Measurements from ENCODE around the gene KRT8.
"Not testable (repeated sequence)": the region's sequence is repeated elsewhere in the genome, so short reads cannot be mapped to it uniquely, and the experiment has no call there.

Gene KRT8

DNA sequence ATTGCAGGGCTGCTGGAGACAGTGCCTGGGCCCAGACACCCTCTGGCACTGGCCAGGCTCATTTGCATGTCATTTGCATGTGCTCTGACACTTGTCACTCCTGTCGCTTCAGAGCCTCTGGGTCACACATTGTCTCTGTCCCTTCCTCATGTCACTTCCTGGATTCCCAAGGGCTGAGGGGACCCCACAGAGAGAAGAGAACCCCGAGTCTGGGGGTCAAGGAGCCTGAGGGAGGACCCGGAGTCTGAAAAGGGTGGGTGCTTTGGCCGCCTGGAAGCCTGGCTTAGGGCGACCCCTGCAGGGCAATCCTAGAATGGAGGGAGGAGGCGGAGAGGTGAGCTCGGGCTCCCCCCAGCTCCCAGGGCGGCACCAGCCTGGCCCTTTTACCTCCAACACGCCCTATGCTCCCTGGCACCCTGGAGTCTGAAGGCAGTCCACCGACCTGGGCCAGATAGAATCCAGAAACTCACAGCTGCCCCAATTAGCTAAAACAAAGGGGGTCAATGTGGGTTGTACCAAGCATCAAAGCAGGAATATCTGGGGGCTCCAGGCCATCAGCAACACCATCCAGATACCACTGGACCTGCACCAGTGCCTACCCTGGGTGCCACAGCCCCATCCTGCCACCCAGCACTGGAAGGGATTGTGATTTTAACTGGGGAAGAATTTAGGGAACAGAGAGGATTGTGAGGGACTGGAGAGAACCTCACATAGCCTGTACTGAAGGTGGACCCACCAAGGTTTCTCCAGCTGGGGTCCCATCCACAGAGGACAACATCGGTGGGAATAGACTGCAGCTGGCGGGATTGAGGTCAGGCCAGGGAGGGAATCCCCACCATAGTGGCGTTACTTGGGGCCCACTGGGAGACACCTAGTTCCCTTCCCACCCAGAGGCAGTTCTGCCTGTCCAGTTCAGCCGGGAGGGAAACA, 34.2 kb downstream of the KRT8 start:
- H3K9me3 ChIP-seq (ENCODE audit: low read length), result no peaks in the 10 kb centered on the region
- H3K36me3 ChIP-seq (ENCODE audit: insufficient read depth, low read length), result no peaks in the 10 kb centered on the region
- no peak overlapping the region for H2AFZ ChIP-seq (ENCODE audit: low read depth, low read length)
- H3K4me3 ChIP-seq (ENCODE audit: low read length), result no peak overlapping the region
- no peaks in the 10 kb centered on the region for H3K4me1 ChIP-seq (ENCODE audit: insufficient read depth, low read length)
- peaks cover 37% of the 10 kb centered on the region for H3K27me3 ChIP-seq (ENCODE audit: insufficient read depth, low read length)

DNA sequence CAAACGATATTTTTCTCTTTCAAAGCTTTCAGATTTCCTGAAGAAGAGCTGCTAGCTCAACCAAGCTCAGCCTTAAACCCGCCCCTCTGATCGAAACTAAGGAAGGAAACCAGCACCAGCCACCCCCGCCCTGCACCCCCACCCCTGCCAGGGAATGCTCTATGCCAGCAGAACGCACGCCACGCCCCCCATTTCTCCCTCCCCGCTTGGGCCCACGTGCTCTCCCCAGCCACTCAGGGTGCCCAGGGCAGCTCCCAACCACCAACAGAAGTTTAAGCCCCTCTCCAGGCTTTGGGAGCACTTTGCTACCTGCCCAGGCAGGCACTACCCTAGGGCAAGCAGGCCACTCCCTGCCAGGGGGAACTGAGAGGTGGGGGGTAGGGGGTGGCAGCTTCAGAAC, 37.2 kb downstream of the KRT8 start:
- Histone ChIP-seq H3K27me3 (ENCODE audit: insufficient read depth, low read length) (peaks cover 8% of the 10 kb centered on the region), H2AFZ (ENCODE audit: low read depth, low read length) (no peak overlapping the region), H3K9me3 (ENCODE audit: low read length) (no peaks in the 10 kb centered on the region), H3K4me3 (ENCODE audit: low read length) (no peak overlapping the region), H3K36me3 (ENCODE audit: insufficient read depth, low read length) (no peaks in the 10 kb centered on the region), H3K4me1 (ENCODE audit: insufficient read depth, low read length) (no peaks in the 10 kb centered on the region)

DNA sequence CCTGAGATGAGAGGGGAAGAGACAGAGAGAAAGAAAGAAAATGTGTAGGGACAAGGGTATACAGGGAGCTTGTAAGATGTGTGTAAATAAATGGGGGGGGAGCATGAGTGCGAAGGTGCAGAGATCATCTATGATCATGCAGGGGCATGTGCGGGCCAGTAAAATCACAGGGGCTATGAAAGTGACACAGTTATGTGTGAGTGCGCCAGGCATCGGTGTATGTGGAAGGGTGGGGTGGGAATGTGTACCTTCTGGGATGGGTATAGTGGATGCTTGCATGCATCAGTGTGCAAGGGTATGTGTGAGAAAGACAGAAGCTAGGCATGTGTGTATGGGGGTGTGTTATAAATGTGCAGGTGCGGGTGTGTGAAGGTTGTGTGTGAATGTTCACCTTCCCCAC, 37.7 kb downstream of the KRT8 start:
- no peak overlapping the region for H2AFZ ChIP-seq (ENCODE audit: low read depth, low read length)
- H3K36me3 ChIP-seq (ENCODE audit: insufficient read depth, low read length), result no peaks in the 10 kb centered on the region
- no peaks in the 10 kb centered on the region for H3K9me3 ChIP-seq (ENCODE audit: low read length)
- H3K4me3 ChIP-seq (ENCODE audit: low read length), result no peak overlapping the region
- no peaks in the 10 kb centered on the region for H3K4me1 ChIP-seq (ENCODE audit: insufficient read depth, low read length)
- H3K27me3 ChIP-seq (ENCODE audit: insufficient read depth, low read length), result peaks cover 3% of the 10 kb centered on the region

DNA sequence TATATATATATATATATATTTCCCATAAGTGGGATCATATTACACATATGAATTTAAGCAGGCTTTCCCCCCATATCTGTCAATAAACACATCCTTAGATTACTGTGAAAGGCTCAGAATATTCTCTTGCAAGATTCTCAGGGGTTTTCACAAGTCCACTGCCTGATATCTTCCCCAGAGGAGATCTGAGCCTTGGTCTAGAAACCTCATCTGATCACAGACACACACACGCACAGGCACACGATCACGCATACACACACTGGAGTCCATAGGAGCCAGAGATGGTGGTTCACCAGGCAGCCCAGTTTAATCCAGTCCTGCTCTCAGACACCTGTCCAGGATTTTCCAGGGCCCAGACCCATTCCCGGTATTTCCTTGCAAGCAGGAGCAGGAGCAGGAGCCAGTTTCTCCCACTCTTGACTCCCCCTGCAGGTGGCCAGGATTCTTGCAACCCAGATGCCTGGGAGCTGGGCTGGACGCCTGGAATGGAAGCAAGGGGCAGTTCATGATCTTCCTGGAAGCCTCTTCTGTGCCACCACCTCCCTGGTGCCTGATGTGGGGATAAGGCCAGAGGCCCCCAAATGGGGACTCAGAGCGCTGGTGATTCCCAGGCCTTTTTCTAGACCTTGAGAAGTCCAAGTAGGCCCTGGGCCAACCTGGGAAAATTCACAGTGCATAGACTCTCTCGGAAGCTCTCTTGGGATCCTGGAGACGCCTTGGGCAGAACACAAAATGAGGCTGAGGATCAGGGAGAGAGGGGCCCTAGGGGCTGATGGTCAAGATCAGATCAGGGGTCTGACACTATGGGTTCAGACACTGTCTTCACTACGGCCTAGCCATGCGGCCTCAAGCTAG, 39.6 kb downstream of the KRT8 start:
- H3K27me3 ChIP-seq (ENCODE audit: insufficient read depth, low read length), result no peaks in the 10 kb centered on the region
- H3K4me1 ChIP-seq (ENCODE audit: insufficient read depth, low read length), result no peaks in the 10 kb centered on the region
- H3K36me3 ChIP-seq (ENCODE audit: insufficient read depth, low read length), result no peaks in the 10 kb centered on the region
- H3K9me3 ChIP-seq (ENCODE audit: low read length), result no peaks in the 10 kb centered on the region
- no peak overlapping the region for H2AFZ ChIP-seq (ENCODE audit: low read depth, low read length)
- H3K4me3 ChIP-seq (ENCODE audit: low read length), result no peak overlapping the region

DNA sequence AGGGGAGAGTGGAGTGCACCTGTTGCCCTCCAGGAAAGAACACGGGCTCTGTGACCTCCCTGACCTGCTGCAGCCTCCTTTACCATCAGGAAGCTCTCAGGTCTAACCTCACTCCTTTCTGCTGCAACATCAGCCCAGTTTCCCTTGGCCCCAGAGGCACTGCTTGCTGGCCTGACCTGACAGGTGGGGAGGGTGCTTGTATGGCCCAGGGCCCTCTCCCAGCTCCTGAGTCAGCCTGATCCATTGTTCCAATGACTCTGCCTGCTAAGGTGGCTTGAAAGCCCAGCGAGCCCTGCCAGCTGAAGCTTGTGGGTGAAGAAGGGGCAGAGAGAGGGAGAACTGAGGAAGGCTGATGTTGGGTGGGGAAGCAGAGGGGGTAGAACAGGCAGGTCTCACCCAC, 42.9 kb downstream of the KRT8 start:
- no peaks in the 10 kb centered on the region for H3K27me3 ChIP-seq (ENCODE audit: insufficient read depth, low read length)
- no peaks in the 10 kb centered on the region for H3K36me3 ChIP-seq (ENCODE audit: insufficient read depth, low read length)
- H3K4me3 ChIP-seq (ENCODE audit: low read length), result no peak overlapping the region
- no peak overlapping the region for H2AFZ ChIP-seq (ENCODE audit: low read depth, low read length)
- H3K9me3 ChIP-seq (ENCODE audit: low read length), result no peaks in the 10 kb centered on the region
- no peaks in the 10 kb centered on the region for H3K4me1 ChIP-seq (ENCODE audit: insufficient read depth, low read length)

DNA sequence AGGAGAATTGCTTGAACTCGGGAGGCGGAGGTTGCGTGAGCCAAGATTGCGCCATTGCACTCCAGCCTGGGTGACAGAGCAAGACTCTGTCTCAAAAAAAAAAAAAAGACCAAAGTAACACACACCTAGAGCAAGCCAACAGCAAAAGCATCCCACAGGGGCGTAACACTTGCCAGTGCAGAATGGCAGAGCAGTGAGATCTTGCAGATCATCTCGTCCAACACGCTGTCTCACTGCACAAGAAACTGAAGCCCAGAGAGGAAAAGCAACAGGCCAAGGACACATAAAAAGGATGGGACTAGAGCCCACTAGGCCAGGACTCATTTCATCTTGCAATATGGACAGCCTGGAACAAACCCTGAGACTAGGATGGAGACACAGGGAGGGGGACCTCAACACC, 43.4 kb downstream of the KRT8 start:
- H3K9me3 ChIP-seq (ENCODE audit: low read length), result no peaks in the 10 kb centered on the region
- H2AFZ ChIP-seq (ENCODE audit: low read depth, low read length), result no peak overlapping the region
- H3K4me1 ChIP-seq (ENCODE audit: insufficient read depth, low read length), result no peaks in the 10 kb centered on the region
- H3K36me3 ChIP-seq (ENCODE audit: insufficient read depth, low read length), result no peaks in the 10 kb centered on the region
- no peak overlapping the region for H3K4me3 ChIP-seq (ENCODE audit: low read length)
- H3K27me3 ChIP-seq (ENCODE audit: insufficient read depth, low read length), result no peaks in the 10 kb centered on the region

DNA sequence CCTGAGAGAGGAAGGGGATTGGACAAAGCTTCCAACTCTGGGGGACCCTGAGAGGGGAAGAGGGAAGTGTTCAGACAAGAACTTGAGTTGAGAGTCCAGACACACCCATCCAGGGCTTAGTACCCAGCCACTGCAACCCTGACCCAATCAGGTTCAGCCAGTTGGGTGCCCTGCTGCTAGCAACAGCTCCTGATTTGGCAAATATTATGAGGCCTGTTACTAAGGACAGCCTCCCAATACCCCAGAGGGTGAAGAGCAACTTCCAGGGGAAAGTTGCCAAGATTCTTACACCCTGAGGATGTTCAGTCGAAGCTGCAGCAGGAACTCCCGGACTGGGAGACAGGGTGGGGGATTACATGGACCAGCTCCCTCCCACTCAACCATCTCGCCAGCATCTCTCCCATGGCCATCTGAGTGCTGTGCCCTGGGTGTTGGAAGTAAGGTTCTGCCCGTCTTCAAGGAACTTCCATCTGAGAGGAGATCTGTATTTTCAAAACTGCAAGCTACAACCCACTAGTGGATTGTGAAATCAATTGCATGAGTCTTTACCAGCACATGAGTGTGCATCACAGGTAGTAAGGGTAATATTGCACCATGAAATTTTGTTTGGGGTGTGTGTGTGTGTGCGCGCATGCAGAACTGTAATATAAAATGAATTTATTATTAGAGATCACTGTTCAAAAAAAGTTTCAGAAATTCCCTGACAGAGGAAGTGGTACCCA, 44.6 kb downstream of the KRT8 start:
- H3K4me1 ChIP-seq (ENCODE audit: insufficient read depth, low read length), result no peaks in the 10 kb centered on the region
- H2AFZ ChIP-seq (ENCODE audit: low read depth, low read length), result no peak overlapping the region
- no peaks in the 10 kb centered on the region for H3K9me3 ChIP-seq (ENCODE audit: low read length)
- no peak overlapping the region for H3K4me3 ChIP-seq (ENCODE audit: low read length)
- no peaks in the 10 kb centered on the region for H3K36me3 ChIP-seq (ENCODE audit: insufficient read depth, low read length)
- no peaks in the 10 kb centered on the region for H3K27me3 ChIP-seq (ENCODE audit: insufficient read depth, low read length)

DNA sequence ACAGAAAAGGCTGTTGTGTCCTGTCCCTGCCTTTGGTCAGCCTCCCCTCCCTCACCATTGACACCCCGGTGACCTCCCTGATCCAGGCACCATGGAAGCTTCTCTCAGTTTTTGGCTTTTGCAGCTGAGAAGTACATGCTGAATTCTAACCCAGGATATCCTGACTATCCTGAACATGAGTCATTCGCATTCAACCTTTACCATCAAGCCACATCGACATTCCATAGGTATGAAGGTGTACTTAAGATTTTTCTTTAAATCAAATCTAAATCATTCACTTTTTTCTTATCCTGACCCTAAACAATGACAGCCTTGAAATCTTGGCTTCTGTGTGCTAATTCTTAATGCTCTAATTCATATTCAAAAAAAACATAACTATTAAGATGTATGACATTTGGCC, 47.4 kb downstream of the KRT8 start:
- Histone ChIP-seq H3K4me1 (ENCODE audit: insufficient read depth, low read length) (no peaks in the 10 kb centered on the region), H3K36me3 (ENCODE audit: insufficient read depth, low read length) (no peaks in the 10 kb centered on the region), H3K4me3 (ENCODE audit: low read length) (no peak overlapping the region), H2AFZ (ENCODE audit: low read depth, low read length) (no peak overlapping the region), H3K27me3 (ENCODE audit: insufficient read depth, low read length) (no peaks in the 10 kb centered on the region), H3K9me3 (ENCODE audit: low read length) (no peaks in the 10 kb centered on the region)

DNA sequence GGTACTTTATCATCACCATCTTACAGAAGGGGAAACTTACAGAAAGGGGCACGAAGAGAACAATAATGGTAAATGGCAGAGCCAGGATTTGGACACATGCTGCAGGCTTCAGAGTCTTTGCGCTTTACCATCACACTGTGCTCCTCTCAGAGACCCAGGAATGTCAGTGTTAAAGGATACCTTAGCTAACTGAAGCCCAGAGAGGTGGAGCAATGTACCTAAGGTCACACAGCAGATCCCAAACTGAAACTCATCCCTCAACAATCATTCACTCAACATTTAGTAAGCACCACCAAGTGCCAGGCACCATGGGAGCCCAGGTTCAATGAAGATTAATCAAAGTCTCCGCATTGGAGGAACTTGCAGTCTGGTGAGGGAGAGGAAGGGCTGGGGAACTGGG, 48.1 kb downstream of the KRT8 start:
- no peak overlapping the region for H2AFZ ChIP-seq (ENCODE audit: low read depth, low read length)
- no peaks in the 10 kb centered on the region for H3K36me3 ChIP-seq (ENCODE audit: insufficient read depth, low read length)
- H3K4me1 ChIP-seq (ENCODE audit: insufficient read depth, low read length), result no peaks in the 10 kb centered on the region
- no peaks in the 10 kb centered on the region for H3K9me3 ChIP-seq (ENCODE audit: low read length)
- H3K4me3 ChIP-seq (ENCODE audit: low read length), result no peak overlapping the region
- H3K27me3 ChIP-seq (ENCODE audit: insufficient read depth, low read length), result peaks cover under 1% of the 10 kb centered on the region

DNA sequence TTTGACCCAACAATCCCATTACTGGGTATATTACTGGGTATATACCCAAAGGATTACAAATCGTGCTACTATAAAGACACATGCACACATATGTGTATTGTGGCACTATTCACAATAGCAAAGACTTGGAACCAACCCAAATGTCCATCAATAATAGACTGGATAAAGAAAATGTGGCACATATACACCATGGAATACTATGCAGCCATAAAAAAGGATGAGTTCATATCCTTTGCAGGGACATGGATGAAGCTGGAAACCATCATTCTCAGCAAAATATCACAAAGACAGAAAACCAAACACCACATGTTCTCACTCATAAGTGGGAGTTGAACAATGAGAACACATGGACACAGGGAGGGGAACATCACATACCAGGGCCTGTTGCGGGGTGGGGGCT, 48.8 kb downstream of the KRT8 start:
- not testable (repeated sequence) for H3K9me3 ChIP-seq (ENCODE audit: low read length); H3K4me3 ChIP-seq (ENCODE audit: low read length); H3K36me3 ChIP-seq (ENCODE audit: insufficient read depth, low read length); H3K4me1 ChIP-seq (ENCODE audit: insufficient read depth, low read length); H3K27me3 ChIP-seq (ENCODE audit: insufficient read depth, low read length); H2AFZ ChIP-seq (ENCODE audit: low read depth, low read length)

DNA sequence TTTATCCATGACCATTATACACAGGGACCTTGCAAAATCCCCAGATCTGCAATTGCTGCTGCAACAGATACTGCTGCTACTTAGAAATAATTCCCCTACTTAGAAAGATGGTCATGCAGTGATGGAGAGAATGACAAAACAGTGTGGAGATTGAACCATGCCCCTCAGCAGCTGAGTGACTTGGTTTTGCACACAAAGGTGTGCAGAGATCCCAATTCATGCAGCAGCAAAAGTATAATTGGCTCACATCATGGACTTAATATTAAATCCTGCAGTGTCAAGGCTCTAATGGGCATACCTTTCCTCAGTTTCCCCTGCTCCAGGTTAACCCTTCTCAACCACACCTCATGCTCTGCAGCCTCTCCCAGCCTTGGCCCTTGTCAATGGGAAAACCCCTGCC, 53.1 kb downstream of the KRT8 start:
- Histone ChIP-seq H3K4me3 (ENCODE audit: low read length) (no peak overlapping the region), H2AFZ (ENCODE audit: low read depth, low read length) (no peak overlapping the region), H3K27me3 (ENCODE audit: insufficient read depth, low read length) (peaks cover 5% of the 10 kb centered on the region), H3K4me1 (ENCODE audit: insufficient read depth, low read length) (no peaks in the 10 kb centered on the region), H3K36me3 (ENCODE audit: insufficient read depth, low read length) (no peaks in the 10 kb centered on the region), H3K9me3 (ENCODE audit: low read length) (no peaks in the 10 kb centered on the region)

DNA sequence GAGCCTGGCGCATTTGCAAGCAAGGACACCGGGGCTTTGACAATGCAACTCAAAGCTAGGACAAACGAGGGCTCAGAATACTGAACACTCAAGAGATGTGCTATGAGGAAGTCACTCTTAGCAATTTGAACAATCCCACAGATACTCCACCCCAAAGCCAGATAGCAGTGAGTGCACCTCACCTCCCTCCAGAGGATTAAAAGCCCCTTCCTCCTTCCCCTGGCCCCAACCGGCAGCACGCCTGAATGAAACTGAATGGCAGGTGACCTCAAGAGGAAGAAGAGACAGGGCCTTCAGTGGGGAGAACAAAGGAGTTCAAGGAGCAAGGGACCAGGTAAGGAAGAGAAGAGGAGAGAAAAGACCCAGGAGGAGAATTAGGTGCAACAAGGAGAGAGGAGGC, 54.2 kb downstream of the KRT8 start:
- Histone ChIP-seq H3K27me3 (ENCODE audit: insufficient read depth, low read length) (peaks cover 5% of the 10 kb centered on the region), H3K9me3 (ENCODE audit: low read length) (no peaks in the 10 kb centered on the region), H3K4me1 (ENCODE audit: insufficient read depth, low read length) (no peaks in the 10 kb centered on the region), H2AFZ (ENCODE audit: low read depth, low read length) (no peak overlapping the region), H3K36me3 (ENCODE audit: insufficient read depth, low read length) (no peaks in the 10 kb centered on the region), H3K4me3 (ENCODE audit: low read length) (no peak overlapping the region)

DNA sequence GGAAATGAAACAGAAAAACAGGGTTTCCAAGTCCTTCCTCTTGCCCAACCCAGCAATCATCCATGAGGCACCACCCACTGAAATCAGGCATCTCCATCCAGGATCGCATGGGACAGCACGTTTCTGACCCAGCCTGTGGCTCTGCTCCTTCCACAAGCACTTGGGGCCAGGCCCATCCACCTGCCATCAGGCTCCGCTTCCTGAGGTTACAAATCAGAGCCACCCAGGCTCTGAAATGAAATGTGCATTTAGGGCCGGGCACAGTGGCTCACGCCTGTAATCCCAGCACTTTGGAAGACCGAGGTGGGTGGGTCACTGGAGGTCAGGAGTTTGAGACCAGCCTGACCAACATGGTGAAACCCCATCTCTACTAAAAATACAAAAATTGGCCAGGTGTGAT, 55.4 kb downstream of the KRT8 start:
- no peaks in the 10 kb centered on the region for H3K9me3 ChIP-seq (ENCODE audit: low read length)
- no peaks in the 10 kb centered on the region for H3K36me3 ChIP-seq (ENCODE audit: insufficient read depth, low read length)
- no peak overlapping the region for H3K4me3 ChIP-seq (ENCODE audit: low read length)
- H2AFZ ChIP-seq (ENCODE audit: low read depth, low read length), result no peak overlapping the region
- H3K27me3 ChIP-seq (ENCODE audit: insufficient read depth, low read length), result peaks cover 5% of the 10 kb centered on the region
- H3K4me1 ChIP-seq (ENCODE audit: insufficient read depth, low read length), result no peaks in the 10 kb centered on the region
